ENCODE results near the gene ZDHHC24.

ZDHHC24 gene

DNA sequence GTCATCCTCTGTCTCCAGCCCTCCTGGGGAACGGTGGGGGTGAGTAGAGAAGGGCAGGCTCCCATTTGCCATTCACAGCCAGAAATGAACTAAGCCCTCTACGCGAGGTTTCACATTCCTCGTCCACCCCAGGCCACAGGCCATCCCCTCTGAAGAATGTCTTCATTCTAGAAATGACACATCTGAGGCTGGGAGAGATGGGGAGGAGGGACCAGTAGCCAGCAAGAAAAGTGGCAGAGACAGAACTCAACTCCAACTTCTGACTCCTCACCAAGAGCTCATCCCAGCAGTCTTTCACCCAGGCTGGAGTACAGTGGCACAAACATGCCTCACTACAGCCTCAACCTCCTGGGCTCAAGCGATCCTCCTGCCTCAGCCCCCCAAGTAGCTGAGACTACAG lies 19.1 kb upstream of the ZDHHC24 start:
- DNase-seq (ENCODE audit: low read depth) = no peak

DNA sequence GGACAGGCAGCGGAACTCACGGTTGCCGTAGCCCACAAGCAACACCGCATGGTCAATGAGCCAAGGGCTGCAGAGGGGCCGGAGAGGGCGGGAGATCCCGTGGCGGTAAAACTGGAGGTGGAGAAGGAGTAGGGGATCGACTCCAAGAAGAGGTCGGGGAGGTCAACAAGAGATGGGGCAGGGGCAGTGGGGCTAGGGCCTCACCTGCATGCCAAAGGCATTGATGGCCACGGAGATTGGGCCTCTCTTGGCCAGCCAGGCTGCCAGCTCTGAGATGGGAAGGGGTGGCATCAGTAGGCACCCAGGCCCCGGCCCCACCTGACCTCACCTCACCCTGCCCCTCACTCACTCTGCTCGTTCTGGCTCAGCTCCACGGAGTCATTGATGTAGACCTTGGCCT lies 18.7 kb upstream of the ZDHHC24 start:
- no peak for DNase-seq (ENCODE audit: low read depth)

DNA sequence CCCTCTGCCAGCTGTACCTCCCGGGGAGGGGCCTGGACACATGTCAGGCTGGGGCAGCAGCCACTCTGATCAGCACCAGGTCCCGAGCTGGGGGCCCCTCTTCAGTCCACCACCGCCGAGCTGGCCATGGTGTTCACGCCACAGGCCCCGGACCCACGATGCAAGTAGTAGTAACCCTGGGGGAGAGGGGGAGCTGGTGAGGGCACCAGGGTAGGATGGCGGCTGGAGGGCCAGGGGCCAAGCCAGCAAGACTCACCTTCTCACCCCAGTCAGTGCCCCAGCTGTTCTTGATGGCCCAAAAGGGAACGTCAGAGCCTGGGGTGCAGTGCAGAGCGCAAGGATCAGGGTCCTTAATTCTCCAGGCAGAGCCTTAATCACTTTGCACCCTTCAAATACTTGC lies 18.0 kb upstream of the ZDHHC24 start:
- no peak for DNase-seq (ENCODE audit: low read depth)

DNA sequence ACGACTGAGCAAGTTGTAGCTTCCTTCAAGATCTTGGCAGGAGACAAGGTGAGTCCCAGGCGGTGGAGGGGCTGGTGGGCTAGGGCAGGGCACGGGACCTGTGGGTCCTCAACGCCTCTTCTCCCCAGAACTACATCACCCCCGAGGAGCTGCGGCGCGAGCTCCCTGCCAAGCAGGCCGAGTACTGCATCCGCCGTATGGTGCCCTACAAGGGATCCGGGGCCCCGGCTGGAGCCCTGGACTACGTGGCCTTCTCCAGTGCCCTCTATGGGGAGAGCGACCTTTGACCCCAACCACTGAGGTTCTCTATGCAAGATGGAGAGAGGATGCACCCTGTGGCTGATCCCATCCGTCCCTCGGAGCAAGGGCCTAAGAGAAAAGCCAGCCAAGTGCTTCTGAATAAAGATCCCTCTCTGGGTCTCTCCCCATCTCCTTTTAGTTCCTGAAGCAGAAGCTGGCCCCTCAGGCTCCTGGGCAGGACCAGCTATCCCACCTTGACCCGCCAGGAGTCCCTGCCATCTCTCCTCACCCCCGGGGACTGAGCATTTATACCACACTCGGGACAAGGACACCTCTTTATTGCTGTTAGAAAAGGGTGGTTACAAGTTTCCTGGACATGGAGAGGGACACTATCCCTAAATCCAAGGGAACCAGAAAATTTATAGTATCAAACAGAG lies 17.2 kb upstream of the ZDHHC24 start:
- DNase-seq (ENCODE audit: low read depth) = no peak

DNA sequence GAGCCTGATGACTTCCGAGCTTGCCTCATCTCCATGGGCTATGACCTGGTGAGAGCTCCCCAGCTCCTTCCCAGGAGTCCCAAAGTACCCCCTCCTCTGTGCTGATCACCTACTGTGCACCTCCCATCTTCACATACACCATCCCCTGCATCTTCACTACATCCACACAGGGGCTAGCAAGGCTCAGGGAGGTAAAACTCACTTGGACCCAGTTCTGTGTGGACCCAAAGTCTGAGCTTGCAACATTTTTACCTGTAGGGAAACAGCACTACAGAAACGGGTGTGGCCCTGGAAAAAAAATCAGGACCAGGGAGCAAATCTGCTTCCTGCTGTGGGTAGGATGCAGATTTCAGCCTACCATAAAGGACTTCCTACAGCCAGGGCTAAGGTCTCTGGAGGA lies 16.4 kb upstream of the ZDHHC24 start:
- no peak for DNase-seq (ENCODE audit: low read depth)

DNA sequence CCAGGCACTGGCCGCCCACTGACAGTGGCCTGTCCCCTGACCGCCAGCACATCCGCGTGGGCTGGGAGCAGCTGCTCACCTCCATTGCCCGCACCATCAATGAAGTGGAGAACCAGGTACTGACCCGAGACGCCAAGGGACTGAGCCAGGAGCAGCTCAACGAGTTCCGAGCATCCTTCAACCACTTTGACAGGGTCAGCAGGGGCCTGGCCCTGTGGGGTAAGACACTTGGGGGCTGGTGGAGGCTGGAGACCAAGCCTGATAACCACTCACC lies 16.1 kb upstream of the ZDHHC24 start:
- no peak for DNase-seq (ENCODE audit: low read depth)

DNA sequence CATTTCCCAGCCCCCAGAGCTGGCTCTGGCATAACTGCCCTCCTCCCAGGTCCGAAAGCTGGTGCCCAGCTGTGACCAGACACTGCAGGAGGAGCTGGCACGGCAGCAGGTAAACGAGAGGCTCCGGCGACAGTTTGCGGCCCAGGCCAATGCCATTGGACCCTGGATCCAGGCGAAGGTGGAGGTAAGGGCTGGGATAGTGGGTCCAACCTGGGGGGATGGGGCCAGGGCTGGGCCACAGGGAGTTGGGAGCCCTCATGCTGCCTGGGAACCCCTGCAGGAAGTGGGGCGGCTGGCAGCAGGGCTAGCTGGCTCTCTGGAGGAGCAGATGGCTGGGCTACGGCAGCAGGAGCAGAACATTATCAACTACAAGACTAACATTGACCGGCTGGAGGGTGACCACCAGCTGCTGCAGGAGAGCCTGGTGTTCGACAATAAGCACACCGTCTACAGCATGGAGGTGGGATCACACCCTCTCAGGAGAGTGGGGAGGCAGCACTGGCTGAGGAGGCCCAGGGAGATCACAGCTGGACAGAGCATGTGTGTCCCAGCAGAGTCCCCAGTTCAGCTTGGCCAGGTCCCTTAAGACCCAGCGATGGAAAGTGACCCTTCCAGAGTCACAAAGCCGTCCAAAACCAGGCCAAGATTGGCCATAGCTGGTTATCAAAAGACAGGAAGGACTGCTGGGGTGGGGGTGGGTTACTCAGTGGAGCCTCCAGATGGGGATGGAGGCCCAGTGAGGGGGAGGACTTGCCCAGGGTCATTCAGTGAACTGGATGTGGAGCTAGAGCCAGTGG lies 15.5 kb upstream of the ZDHHC24 start:
- DNase-seq (ENCODE audit: low read depth) = no peak

DNA sequence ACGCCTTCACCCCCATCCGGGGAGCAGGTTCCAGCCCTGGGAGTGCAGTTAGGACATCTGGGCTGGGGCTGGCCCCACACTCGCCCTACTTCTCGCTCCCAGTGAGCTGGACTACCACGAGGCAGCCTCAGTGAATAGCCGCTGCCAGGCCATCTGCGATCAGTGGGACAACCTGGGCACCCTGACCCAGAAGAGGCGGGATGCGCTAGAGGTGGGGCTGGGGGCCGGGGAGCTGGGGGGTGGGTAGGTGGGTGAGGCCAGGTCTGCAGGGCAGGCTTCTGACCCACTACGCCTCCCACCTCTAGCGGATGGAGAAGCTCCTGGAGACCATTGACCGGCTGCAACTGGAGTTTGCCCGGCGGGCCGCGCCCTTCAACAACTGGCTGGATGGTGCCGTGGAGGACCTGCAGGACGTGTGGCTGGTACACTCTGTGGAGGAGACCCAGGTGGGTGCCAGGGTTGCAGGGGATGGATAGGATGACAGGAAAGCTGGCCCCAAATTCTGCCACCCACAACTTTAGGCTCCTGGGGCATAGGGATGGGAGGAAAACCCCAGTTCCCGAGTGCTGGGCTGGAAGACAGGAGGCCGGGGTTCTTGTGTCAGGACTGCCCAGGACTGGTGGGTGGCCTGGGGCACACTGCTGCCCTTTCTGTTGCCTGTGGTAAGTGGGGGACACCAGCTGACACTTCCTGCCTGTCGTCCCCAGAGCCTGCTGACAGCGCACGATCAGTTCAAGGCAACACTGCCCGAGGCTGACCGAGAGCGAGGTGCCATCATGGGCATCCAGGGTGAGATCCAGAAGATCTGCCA lies 14.2 kb upstream of the ZDHHC24 start:
- DNase-seq (ENCODE audit: low read depth) = no peak

DNA sequence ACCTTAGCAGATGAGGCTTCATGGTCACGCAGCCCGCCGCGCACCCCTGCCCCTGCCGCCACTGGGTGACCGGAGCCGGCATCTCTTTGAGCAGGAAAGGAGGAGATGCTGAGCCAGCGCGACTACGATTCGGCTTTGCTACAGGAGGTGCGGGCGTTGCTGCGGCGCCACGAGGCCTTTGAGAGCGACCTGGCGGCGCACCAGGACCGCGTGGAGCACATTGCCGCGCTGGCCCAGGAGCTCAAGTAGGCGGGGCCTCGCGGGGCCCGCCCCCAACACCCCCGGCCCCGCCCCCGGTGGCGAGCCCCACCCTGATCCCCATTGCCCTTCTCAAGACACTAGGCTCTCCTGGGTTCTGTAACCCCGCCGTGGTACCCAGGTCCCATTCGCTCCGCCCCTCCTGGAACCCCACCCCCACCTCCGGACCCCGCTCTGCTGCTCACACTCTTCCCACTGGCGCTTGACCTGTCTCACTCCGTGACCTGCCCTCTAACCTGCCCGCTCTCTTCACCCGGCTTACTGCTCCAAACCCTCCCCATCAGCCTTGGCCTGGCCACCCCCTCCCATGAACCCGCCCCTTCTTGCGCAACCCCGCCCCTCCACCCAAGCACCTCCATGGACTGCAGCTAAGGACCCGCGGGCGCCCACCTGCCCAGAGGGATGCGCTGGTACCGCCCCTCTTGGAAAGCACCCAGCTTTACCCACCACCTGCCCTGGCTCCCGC lies 13.5 kb upstream of the ZDHHC24 start:
- DNase-seq (ENCODE audit: low read depth) = no peak

DNA sequence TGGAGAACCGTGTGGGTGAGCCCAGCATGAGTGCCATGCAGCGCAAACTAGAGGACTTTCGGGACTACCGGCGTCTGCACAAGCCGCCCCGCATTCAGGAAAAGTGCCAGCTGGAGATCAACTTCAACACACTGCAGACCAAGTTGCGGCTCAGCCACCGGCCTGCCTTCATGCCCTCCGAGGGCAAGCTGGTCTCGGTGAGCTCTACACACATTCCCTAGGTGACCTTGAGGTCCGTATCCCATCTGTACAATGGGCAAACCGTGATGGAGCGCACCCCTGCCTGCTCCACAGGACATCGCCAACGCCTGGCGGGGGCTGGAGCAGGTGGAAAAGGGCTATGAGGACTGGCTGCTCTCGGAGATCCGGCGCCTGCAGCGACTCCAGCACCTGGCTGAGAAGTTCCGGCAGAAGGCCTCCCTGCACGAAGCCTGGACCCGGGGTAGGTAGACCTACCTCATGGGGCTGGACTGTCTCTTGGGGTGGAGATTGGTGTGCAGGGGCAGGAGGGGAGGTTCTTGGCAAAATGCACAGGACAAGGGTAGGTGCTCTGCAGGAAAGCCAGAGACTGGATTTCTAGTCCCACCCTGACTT lies 12.0 kb upstream of the ZDHHC24 start:
- no peak for DNase-seq (ENCODE audit: low read depth)

DNA sequence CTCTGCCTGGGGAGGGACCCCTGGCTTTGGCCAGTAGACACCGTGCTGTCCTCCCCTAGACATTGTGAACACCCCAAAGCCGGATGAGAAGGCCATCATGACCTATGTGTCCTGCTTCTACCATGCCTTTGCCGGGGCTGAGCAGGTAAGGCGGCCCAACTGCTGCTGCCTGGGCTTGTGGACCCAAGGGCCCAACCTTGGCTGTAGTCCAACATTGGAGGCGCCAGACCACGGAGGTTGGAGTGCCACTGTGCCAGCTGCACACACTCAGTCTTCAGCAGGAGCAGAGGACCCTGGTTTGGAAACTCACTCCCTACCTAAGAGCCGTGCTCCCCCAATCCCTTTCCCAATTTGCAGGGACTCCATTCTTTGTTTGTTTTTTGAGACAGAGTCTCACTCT lies 10.2 kb upstream of the ZDHHC24 start:
- DNase-seq (ENCODE audit: low read depth) = no peak

DNA sequence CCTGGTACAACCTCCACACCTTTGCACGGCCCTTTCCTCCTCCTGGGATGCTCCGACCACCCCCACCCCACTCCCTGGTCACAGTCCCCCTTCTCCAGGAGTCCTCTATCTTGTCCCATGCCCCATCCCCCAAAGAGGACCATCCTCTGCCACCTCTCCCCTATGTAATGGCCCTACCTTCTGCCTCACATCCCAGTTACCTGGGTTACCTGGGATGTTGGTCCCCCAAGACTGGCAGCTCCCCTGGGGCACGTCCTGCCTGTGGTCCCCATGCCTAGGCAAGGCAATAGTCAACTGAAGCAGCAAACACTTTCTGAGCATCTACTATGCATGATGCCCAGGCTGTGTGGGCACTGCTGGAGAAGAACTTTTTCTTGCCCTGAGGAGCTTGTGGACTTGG lies 9.6 kb upstream of the ZDHHC24 start:
- DNase-seq (ENCODE audit: low read depth) = no peak

DNA sequence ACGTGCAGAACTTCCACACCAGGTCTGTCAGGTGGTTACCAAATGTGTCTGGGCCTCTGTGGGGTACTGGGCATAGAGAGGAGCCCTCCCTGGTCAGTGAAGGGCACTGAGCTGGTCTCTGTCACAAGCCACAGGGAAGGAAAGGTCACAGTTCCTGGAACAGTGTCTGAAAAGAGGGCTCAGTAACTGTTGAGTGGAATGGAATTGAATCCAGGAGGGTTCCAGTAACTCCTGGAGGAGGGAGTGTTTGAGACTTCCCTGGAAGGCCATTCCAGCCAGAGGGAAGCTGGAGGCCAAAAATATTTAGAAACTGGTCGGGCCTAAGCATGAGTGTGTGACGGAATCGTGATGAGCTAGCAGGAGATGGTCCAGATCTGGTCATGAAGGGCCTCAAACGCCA lies 8.8 kb upstream of the ZDHHC24 start:
- DNase-seq (ENCODE audit: low read depth) = no peak

DNA sequence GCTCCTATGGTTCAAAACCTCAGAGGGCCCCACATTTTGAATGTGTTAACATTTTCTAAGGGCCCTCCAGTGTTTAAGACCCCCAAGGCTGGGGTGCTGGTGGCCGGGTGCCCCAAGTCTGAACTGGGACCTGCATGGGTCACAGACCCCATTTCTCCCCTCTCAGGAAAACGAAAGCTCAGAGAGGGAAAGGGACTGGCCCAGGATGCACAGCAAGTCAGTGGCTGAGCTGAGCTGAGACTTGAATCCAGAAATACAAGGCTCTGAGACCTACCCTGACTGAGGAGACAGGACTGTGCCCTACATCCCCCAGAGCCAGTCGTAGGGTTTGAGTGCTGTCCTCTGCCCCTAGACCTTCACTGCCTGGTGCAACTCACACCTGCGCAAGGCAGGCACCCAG lies 5.0 kb upstream of the ZDHHC24 start:
- DNase-seq (ENCODE audit: low read depth) = no peak

DNA sequence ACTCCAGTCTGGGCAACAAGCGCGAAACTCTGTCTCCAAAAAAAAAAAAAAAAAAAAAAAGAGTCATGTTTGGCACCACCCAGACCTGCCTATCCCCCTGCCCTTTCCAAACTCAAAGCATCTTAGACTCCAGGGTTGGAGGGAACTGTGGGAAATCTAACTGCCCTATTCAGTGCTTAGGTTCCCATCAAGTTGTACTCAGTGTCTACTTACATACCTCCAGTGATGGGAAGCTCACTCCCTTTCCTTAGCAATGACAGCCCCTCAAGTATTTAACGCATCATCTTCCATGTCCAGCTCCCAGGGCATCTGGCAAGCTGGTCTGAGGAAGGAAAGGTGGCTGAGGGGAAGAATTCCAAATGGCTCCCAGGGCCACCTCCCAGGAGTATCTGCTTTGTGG lies 3.8 kb upstream of the ZDHHC24 start:
- DNase-seq (ENCODE audit: low read depth) = no peak

DNA sequence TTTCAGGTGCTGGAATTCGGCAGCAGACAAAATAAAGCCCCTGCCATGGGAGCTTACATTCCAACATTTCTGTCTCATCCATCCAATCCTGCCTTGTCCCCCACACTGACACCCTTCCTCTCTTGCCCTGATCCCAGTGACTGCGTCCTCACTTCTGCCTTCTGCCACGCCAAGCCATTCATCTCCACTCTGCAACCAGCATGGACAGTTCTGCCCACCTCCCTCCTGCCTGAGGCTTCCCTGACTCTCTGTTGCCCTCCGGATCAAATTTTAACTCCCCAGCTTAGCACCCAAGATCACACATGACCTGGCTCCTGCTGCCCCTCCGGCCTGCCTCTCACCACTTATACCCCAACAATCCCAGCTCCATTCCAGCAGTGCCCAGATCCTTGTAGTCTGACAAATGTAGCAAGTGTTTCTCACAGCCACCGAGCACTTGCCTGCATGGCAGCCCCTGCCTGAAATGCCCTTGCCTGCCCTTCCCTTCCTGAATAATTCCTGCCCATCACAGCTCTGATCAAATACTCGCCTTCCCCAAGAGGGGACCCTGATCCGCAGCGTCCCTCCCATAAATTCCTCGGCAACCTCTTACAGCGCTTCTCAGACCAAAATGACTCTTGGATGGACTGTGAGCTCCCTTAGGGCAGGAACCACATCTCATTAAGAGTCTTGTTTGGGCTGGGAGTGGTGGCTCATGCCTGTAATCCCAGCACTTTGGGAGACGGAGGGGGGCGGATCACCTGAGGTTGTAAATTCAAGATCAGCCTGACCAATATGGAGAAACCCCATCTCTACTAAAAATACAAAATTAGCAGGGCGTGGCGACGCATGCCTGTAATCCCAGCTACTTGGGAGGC lies 3.2 kb upstream of the ZDHHC24 start:
- no peak for DNase-seq (ENCODE audit: low read depth)

DNA sequence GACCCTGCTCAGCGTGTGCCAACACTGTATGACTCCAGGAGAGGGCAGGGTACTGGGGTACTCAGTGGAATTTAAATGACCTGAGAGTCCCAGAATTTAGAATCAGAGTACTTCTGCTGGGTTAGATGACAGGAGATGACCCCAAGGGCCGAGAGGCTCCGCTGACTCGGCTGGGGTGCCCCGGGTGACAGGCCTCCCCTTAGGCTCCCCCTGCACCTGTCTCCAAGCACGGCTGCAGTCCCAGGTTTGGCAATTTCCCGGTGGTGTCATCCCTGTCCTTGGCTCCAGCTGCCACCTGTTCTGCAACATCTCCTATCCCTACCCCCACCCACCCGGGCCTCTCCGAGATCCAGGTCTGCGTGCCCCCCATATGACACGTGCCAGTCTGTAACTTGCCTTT lies 2.2 kb upstream of the ZDHHC24 start:
- DNase-seq (ENCODE audit: low read depth) = no peak

DNA sequence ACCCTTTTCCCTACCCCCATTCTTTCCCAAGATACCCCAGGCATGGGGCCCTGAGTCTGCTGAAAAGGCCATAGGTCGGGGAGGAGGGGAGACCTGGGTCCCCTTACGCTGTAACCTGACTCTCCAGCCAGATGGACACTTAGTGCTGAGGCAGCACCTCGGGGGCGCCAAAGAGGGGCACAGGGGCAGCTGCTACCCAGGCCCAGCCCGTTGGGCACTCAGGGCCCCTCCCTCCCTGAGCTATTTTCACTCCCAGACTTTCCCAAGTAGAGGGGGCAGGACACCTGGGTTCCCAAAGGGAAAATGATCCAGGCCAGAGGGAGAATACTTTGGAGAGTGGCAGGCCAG lies 1.8 kb upstream of the ZDHHC24 start:
- no peak for DNase-seq (ENCODE audit: low read depth)

DNA sequence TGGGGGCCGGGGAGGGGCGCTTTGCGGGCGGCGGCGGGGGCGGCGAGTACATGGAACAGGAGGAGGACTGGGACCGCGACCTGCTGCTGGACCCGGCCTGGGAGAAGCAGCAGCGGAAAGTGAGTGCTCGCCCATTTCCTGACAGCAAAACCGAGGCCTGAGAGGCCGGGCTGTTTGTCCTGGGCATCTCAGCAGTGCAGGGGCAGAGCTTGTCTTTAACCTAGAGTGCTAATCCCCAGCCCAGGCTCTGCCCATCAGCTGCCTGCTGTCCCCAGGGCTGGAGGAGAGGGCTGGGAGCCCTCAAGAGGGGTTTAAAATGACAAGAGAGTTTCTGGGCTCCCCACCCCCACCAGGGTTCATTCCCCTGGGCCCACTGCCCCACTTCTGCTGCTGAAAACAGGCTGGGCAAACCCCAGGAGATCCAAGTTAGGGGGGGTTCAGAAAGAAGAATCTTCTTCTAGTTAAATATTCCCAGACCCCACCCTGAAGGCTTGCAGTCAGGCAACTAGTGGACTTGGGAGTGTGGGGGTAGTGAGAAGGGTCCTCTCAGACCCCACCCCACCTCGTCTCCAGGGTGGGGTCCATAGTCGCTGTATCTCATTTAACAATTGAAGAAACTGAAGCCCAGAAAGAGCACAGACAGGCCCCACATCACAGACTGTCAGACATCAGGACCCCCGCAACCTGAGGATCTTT lies 1.3 kb upstream of the ZDHHC24 start:
- DNase-seq (ENCODE audit: low read depth) = no peak

DNA sequence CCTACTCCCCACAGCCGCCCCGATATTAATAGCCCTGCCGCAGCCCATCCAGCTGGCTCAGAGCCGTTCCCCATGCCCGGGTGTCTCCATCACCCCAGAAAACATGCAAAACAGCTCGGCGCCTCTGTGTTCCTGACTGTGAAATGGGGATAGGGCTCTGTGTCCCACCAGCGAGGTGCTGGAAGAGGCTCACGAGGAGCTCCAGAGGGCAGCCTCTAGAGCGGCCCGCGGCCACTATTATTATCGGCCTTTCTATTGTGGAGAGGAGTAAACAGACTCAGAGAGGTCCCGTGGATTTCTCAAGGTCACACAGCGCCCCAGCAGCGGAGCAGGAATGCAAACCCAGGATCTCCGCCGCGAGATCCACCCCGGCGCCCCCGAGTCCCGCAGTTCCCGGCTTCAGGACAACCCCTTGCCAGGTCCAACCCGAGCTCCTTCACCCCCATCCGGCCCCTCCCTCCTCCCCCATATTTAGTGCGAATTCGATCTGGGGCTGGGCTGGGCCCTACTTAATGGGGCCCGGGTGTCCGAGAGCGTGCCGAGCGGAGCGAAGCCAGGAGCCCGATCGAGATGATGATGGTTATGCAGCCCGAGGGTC lies 619 bp upstream of the ZDHHC24 start, which contains the start of gene ACTN3:
TSS of gene ACTN3 (plus strand) at position 536 of the 598 bp plus-strand sequence. CDS start at position 571, 35 bp downstream.
- DNase-seq (ENCODE audit: low read depth) = no peak

Data from HS-27A (cell line).